Activated CD4-positive, CD25-positive, alpha-beta regulatory T cell (primary cell): ENCODE results near the gene S100A1.

Source experiments
- DNase-seq, 4 experiments: peaks; one replicate each; lab custom pipeline; 2025; lab: John Stamatoyannopoulos, UW

The S100A1 gene

DNA sequence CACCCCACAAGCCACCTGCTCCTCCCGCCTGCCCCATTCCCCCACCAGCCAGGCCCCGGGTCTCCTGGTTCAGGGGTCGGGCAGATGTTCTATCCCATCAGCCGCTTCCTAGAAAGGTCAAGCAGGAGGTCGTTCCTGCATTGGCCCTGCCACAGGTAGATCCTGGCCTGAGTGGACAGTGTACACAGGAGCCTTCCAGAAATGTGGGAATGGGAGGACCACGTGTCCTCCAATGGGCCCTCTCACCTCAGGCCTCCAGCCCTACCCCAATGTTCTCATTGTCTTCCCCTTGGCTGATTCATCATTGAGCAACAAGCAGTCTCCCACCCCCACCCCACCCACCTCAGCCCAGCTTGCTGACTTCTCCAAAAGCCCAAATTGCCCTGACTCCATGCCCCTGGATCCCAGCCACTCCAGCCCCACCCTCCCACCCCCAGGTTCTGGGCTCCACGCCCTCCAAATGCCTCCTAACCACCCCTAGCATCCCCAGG, 17.4 kb upstream of the S100A1 start:
- DNase-seq, result no peak

DNA sequence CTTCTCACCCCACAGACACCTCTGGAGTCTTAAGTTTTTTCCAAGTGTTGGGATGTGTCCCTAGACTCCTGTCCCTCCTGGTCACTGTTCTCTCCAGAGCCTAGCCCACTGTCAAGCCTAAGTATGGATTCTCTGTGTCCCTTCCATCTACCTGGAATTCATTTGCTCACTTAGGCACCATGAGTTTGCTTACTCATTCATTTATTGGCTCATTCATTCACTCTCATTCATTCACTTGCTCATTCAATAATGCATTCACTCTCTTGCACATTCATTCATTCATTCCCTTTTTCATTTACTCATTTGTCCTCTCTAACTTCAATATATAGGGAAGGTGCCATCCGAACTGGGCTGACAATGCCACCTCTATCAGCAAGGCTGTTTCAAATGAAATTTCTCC, 16.9 kb upstream of the S100A1 start:
- DNase-seq, result no peak

DNA sequence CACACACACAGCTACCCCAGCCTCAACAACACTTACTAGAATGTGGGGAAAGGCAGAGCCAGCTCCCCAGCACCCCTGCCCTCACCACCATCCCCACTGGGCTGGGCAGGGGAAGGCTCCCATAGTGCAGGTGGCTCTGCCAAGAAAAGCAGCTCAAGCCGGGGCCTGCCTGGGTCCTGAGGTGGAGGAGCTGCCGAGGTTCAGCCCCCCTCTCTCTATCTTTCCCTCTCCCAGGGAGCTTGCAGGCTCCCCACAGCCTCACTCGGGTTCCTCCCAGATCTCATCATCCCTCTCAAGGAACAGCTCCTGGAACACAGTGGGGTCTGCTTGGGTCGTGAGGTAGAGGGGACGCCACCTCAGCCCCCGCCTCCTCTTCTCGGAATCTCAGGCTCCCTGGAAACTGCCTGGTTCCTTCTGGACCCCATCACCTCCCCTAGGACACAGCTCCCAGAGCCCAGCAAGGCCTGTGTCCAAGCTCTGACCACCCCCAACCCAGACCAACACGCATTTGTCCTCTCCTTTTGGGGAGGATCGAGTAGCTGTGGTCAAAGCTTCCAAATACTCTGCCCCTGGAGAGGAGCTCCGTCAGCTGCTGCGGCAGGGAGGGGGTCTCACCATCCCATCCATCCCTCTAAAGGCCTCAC, 16.0 kb upstream of the S100A1 start:
- no peak for DNase-seq

DNA sequence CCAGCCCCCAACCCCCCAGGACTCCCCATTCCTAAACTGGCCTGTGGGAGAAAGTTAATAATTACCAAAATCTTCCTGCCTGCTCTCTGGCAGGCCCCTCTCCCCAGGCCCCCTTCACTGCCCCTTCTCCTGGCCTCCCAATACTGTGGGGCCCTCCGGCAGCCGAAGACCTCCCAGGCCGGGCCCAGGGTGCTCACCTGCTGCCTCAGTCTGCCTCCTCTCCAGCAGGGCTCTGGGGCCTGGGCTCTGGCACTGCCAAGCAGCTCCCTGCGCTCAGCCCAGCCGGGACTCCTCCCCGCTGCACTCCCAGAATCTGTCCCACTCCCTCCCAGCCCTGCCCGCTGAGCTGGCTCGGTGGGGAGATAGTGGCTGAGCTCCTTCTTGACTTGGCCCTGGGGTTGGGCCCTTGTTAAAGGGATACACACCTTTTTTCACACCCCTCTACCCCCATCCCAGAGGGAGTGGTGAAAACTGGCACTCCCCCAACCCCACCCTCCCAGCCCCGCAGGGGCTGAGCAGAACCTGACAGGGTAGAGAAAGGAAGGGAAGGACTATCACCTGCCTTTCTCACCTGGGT, 15.4 kb upstream of the S100A1 start, which contains the start of gene S100A16:
Gene S100A16, minus strand, starts transcription at position 383 of the 577 bp plus-strand sequence. CDS start 4,986 bp downstream, outside the sequence.
- no peak for DNase-seq

DNA sequence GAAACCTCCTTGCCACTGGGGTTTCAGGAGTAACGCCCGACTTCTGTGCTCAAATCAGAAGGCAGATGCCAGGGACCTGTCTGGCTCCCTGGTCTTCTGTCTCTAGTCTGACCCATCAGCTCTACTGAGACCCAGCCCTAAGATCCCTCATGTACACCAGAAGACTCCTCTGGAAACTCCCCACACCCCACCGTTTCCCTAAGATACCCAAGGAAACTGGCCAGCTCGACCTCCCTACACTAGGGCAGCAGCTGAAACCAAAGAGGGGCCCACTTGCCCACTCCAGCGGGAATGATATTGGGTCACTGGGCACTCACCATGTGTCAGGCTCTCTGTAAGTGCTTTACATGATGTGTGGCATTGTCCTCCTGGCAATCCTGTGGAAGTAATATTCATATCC, 14.8 kb upstream of the S100A1 start:
- no peak for DNase-seq

DNA sequence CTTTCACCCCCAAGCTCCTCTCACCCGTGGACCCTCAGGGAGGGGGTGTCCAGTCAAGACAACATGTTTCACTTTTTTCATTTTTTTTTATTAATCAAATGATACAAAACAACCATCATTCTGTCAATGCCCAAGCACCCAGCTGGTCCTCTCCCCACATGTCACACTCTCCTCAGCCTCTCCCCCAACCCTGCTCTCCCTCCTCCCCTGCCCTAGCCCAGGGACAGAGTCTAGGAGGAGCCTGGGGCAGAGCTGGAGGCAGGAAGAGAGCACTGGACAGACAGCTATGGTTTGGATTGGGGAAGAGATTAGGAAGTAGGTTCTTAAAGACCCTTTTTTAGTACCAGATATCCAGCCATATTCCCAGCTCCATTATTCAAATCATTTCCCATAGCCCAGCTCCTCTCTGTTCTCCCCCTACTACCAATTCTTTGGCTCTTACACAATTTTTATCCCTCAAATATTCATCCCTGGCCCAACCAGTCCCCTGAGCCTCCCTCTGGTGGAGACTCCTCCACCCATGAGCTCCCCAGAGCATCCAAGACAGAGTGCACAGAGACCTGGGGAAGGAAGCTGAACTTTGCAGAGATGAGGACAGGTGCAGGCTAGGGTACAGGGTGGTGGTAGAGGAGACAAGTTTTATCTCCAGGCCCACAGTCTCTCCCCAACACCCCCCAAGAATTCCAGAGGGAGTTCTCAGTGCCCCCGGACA, 13.9 kb upstream of the S100A1 start:
- no peak for DNase-seq

DNA sequence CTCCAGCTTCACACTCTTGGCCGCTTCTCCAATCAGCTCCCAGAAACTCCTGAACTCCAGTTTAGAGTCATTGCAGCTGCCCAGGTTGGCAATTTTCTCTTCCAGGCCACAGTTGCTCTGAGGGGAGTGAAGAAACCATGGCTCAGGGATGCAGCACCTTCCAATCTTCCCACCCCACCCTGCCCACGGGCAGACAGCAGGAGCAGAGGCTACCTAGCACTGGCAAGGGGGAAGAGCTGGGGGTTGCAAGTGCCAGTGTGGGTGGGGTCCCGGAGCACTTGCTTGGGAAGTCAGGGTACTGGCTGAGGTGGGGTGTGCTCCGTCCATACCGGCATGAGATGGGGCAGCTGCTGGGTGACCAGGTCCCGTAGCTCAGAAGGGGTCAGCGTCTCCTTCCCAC, 13.3 kb upstream of the S100A1 start:
- DNase-seq, result no peak

DNA sequence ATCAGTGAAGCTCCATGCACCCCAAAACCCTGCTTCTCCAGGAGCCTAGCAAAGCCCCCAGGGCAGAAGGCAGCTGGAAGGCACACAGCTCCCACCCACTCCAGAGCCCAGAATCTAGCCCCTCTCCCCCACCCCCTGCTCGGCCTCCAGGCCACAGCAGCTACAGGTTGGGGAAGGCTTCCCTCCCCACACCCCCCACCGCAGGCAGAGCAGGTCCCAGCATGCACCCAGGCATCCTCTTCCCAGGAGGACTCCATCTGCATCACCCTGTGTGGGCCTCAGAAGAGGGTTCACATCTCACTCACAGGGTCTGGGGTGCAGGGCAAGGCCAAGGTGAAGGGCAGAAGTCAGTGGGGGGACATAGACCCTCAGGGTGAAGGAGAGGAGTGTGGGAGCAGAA, 12.8 kb upstream of the S100A1 start:
- DNase-seq, result no peak

DNA sequence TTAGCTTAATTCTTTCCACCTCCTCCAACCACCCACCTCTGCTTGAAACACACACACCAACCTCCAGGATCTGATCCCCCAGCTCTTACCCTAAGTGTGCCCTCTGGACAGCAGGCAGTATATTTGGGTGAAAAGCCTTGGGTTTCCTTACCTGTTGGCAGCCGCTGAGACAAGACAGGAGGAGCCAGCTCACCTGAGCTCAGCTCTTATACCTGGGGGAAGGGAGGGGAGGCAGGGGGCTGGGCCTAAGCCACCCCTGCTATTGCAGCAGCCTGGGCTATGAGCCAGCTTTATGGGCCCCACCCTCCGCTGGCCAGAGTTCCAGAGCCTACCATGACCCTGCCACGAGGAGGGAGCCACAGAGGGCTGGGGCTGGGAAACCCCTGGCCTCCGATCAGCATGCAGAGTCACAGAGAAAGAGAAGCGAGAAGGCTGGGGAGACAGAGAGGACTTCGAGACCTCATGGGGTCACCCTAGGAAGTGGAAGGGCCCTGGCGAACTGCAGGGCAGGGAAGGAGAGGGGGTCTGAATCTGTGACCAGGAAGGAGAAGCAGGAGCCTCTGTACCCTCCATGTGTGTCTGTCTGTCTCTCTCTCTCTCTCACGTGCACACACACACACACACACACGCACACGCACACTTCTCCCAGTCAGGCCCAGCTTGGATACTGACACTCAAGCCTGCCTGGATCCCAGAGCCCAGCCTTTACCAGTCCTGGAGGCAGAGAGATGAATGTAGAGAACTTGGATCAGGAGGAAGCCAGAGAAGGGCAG, 11.9 kb upstream of the S100A1 start, which contains the start of gene S100A14:
Gene S100A14, minus strand, starts transcription at position 182 of the 773 bp plus-strand sequence. CDS start 467 bp downstream, outside the sequence.
- DNase-seq, result no peak

DNA sequence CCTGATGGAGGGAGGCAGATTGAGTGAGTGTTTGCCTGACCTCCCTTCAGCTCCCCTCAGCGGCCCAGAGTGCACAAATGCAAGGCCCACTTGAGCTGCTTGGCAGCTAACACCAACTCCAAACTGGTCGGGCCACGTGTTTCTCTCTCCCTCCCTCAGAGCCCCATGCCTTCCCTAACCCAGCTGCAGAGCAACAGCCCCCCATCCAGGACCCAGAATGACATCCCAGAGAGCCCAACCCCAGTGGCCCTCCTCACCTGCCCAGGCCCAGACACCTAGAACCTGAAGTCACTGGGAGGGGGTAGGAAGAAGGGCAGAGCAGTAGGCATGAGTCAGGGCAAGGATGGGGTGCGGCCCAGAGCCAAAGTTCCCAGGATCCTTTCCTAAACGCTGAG, 11.3 kb upstream of the S100A1 start:
- no peak for DNase-seq

DNA sequence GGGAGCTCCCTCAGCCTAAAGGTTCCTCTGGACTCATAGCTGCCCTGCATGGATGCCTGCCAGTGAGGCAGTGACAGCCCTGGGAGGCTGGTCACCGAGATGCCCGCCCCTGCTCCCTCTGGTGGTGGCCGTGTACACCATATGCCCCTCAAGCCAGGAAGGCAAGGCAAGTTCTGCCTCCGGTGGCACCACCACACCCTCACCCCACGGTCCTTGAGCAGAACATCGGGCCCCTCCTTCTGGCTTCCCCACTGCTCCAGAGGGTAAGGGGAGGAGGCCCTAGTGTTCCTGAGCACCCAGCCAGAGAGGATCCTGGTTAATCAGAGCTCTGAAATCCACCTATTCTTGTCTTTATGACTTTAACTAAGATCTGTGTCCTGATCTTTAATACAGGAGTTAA, 10.6 kb upstream of the S100A1 start:
- DNase-seq, result peak in 2 of 4 experiments; percentile 31 to 42

DNA sequence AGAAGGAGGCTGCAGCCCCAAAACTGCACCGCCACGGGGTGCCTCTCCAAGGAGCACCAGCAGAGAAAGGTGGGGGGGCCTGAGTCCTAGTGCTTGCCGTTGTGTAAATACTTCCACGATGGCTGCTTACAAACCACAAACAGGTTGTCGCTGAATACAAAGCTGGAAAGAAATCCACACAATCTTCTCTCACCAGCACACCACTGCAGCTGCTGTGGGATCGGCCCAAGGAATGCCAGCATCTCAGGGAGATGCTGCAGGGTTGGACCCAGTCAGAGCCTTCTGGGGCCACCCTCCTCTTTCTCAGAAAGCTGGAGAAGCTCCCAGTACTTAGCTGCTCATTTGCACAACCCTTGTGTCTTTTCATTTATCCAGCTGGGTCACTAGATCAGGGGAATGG, 9.1 kb upstream of the S100A1 start:
- DNase-seq, result no peak

DNA sequence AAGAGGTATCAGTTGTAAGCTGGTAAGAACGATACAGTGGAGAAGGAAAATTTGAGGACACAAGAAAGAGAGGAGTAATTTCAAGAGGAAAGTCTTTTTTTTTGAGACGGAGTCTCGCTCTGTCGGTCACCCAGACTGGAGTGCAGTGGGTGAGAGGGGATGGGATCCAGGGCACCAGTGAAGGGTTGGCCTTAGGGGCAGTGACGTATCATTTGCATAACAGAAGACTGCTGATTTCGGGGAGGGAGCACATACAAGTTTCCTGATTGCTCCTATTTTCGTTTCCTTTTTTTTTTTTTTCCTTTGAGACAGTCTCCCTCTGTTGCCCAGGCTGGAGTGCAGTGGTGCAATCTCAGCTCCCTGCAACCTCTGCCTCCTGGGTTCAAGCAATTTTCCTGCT, 5.1 kb upstream of the S100A1 start:
- no peak for DNase-seq

DNA sequence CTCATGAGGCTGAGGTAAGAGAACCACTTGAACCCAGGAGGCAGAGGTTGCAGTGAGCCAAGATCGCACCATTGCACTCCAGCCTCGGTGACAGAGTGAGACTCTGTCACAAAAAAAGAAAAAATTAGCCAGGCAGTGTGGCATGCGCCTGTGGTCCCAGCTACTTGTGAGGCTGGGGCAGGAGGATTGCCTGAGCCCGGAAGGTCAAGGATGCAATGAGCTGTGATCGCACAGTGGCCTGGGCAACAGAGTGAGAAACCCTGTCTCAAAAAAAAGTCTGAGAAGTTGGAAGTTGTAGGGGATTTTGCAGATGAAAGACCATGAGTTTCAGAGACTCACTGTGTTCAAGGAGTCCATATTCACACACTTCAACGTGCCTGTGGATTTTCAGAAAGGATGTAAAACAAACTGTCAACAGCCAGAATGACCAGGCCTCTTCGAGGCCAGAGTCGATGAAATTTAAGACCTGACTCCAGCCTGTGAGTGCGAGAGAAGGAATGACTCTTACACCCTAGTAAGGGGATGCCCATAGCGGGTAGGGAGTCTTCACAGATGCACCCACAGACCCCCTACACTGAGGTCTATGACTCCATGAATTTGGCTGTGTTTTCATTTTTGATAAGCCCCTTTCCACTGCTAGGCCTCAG, 3.1 kb upstream of the S100A1 start:
- no peak for DNase-seq

DNA sequence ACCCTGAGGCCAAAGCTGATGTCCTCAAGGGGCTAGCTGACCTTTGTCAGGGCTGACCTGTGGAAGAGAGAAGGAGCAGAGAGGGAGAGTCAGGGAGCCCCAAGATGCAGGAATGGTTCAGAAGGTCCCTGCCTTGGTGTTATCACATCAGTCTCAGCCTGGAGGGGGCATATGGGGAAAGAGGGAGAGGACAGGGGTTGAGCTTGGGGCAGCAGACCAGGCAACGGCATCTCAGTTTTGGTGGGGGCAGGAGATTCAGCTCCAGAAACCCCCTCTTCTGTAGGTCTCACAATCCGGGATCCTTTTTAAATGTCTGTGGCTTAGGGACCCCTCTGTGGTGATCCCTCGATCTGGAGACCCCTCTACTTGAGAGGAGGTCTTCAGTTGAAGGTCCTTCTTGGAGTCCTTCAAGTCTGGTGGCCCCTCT, 1.7 kb upstream of the S100A1 start:
- no peak for DNase-seq

DNA sequence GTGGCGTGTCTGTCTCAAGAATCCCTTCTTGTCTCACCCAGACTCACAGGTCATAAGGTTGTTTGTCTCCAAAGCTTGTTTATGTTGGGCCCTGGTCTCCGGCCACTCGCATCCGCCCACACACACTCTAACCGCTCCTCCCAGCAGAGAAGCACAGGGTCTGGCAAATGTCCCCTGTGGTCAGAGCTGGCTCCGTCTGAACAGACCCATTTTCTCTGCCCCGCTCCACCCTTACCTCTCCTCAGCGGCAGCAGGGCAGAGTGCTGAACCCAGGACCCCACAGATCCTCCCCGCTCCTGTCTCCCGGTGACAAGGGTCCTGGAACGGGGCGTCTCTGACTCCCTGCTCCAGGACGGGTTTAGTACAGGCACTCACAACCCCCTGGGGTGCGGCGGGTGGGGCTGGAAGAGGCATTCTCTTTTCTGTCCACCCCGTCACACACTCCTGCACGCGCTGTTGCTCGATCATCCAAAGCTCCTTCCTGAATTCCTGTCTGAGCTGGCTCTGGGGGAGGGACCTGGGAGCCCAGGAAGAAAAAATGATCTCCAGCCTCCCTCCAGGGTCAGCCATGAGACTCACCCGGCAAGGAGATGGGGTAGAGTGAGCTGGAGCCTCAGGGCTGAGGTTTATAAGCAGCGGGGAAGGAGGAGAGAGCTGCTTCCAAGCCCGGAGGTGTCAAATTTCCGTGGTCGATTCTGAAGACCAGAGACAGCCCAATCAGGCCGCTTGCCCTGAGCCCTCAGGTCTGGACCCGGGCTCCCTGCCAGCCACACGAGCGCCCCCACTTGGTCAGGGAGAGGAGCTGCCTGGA, 1.1 kb upstream of the S100A1 start, which contains the start of gene S100A13:
Gene S100A13, minus strand, starts transcription at position 602 of the 811 bp plus-strand sequence. CDS start 1,033 bp downstream, outside the sequence.
- no peak for DNase-seq

DNA sequence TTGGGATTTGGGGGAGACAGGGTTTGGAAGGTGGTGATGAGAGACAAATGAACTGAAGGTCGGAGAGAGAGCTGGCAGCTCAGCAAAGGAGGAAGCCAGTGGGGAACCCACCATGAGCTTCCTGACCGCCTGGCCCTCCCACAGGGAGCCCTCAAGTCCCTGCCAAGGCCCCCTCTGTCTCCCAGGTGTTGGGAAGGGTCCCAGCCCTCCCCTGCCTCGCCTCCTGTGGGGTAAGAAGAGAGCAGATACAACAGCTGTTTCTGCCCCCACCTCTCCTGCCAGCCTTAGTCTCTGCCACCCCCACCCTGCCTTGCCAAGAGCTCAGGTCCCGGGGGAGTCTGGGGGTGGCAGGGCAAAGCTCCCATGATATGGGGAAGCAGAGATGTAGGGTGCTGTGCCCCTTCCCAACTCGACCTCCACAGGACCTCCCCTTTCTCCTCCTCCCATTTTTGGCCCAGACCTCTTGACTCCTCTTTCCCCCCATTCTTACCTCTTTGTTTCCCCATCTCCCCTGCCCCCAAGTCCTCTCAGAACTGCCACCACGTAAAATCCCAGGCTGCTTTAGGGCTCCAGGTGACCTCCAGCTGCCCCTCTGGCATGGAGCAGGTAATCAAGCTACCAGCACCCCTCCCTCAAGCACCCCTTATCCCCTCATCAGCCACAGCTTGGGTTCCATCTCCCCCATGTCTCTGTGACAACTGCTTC, 556 bp downstream of the S100A1 start:
- no peak for DNase-seq

DNA sequence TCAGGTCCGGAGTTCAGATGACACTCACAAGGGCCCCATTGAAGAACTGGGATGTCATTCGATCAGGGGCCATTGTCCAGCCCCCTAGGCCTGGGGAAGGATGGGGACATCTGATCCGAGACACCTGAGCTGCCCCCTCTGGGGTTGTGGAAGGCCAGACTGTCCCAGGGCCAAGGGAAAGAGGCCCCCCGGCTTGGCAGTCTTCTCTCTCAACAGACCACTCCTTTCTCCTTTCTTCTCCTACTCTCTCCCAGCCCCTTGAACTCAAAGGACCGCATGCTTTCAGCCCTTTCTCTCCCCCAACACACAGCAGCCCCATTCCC, 1.1 kb downstream of the S100A1 start:
- DNase-seq, result no peak

DNA sequence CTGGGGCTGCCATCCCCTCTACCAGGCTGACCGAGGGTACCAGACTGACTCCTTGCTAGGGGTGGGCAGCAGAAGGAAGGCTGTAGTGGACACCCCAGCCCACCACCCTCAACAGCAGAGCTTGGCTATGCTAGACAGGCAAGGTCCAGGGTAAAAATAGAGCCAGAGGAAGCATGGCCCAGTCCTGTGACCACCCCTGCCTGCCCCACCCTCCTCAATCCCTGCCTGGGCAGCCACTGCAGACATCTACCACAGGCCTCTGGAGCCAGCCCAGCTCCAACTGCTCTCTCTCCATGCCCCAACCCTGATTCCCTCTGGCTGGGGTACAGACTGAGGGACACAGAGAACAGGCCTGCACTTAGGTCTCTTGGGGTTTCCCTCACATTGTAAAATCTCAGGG, 1.7 kb downstream of the S100A1 start:
- no peak for DNase-seq

DNA sequence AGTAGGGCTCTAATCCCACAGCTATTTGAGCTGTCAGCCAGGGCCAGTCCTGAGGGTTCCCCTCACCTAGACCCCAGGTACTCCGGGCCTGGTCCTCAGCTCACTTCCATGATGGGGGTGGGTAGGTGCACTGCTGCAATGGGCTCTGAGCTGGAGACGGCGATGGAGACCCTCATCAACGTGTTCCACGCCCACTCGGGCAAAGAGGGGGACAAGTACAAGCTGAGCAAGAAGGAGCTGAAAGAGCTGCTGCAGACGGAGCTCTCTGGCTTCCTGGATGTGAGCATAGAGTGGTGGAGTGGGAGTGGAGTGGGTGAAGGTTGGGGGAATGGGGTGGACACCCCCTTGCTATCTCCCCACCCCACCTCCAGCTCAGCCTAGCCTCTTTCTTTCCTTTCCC, 2.1 kb downstream of the S100A1 start:
- DNase-seq, result no peak
